SK-N-SH treated with all-trans-retinoic acid at 6 μM for 48 hours (cell line): ENCODE results near the gene PTPRD.

Experiments
- ATAC-seq: fragments of 200-7000 bp; cut with Tn5 transposase; 3 replicates; pipeline ENCODE4 v1.9.1; 2020; ENCODE audit warnings: mild to moderate bottlenecking, moderate library complexity
- ARNTL ChIP-seq: fragments of 450-650 bp; formaldehyde crosslinking; IDR thresholded peaks from 2 replicates; pipeline ENCODE4 v1.5.0; 2020; ENCODE audit warnings: low read depth, mild to moderate bottlenecking, moderate library complexity, borderline replicate concordance
- BACH2 ChIP-seq: fragments of 250-450 bp; sonication (Bioruptor Pico); IDR thresholded peaks from 2 replicates; pipeline ENCODE4 v1.9.0; 2021; ENCODE audit warnings: mild to moderate bottlenecking, borderline replicate concordance
- CSDC2 ChIP-seq: fragments of 250-450 bp; sonication (Bioruptor Pico); IDR thresholded peaks from 2 replicates; pipeline ENCODE4 v1.5.0; 2020; ENCODE audit warnings: mild to moderate bottlenecking, moderate library complexity
- ESRRG ChIP-seq: fragments of 250-450 bp; sonication (Bioruptor Pico); IDR thresholded peaks from 2 replicates; pipeline ENCODE4 v1.6.1; 2021; ENCODE audit warnings: mild to moderate bottlenecking
- GLIS3 ChIP-seq: fragments of 250-450 bp; sonication (Bioruptor Pico); IDR thresholded peaks from 2 replicates; pipeline ENCODE4 v1.5.0; 2020; ENCODE audit warnings: mild to moderate bottlenecking, moderate library complexity
- ISL1 ChIP-seq: fragments of 250-450 bp; sonication (Bioruptor Pico); IDR thresholded peaks from 2 replicates; pipeline ENCODE4 v2.1.2; 2022; ENCODE audit warnings: mild to moderate bottlenecking, moderate library complexity
- OSR1 ChIP-seq: fragments of 250-450 bp; sonication (Bioruptor Pico); IDR thresholded peaks from 2 replicates; pipeline ENCODE4 v1.8.0; 2022; ENCODE audit warnings: moderate library complexity, mild to moderate bottlenecking, inconsistent platforms
- PPARA ChIP-seq: fragments of 250-450 bp; sonication (Bioruptor Pico); IDR thresholded peaks from 2 replicates; pipeline ENCODE4 v1.5.0; 2020; ENCODE audit warnings: mild to moderate bottlenecking, borderline replicate concordance
- RARB ChIP-seq: fragments of 250-450 bp; sonication (Bioruptor Pico); IDR thresholded peaks from 2 replicates; pipeline ENCODE4 v1.8.0; 2021; ENCODE audit warnings: mild to moderate bottlenecking, moderate library complexity
- SNAI2 ChIP-seq: fragments of 250-450 bp; sonication (Bioruptor Pico); IDR thresholded peaks from 2 replicates; pipeline ENCODE4 v1.5.0; 2020; ENCODE audit warnings: mild to moderate bottlenecking, moderate library complexity
- TCF4 ChIP-seq: fragments of 250-450 bp; sonication (Bioruptor Pico); IDR thresholded peaks from 2 replicates; pipeline ENCODE4 v1.8.0; 2021; ENCODE audit warnings: mild to moderate bottlenecking, moderate library complexity, borderline replicate concordance
- TOX ChIP-seq: fragments of 250-450 bp; sonication (Bioruptor Pico); IDR thresholded peaks from 2 replicates; pipeline ENCODE4 v1.8.0; 2021; ENCODE audit warnings: mild to moderate bottlenecking, moderate library complexity, borderline replicate concordance
- ZC3H10 ChIP-seq: fragments of 250-450 bp; sonication (Bioruptor Pico); IDR thresholded peaks from 2 replicates; pipeline ENCODE4 v1.5.1; 2021; ENCODE audit warnings: mild to moderate bottlenecking, moderate library complexity
- ZFP3 ChIP-seq: fragments of 250-450 bp; sonication (Bioruptor Pico); IDR thresholded peaks from 2 replicates; pipeline ENCODE4 v1.5.0; 2020; ENCODE audit warnings: mild to moderate bottlenecking, moderate library complexity
- ZFP30 ChIP-seq: fragments of 450-650 bp; formaldehyde crosslinking; IDR thresholded peaks from 2 replicates; pipeline ENCODE4 v1.5.0; 2022; ENCODE audit warnings: mild to moderate bottlenecking, moderate library complexity
- ZNF565 ChIP-seq: fragments of 450-650 bp; formaldehyde crosslinking; conservative IDR thresholded peaks from 2 replicates; pipeline ENCODE4 v1.5.0; 2020; ENCODE audit warnings: low read depth, mild to moderate bottlenecking, moderate library complexity
- ZNF70 ChIP-seq: fragments of 450-650 bp; formaldehyde crosslinking; IDR thresholded peaks from 2 replicates; pipeline ENCODE4 v1.5.0; 2020; ENCODE audit warnings: mild to moderate bottlenecking, moderate library complexity
- ZNF8 ChIP-seq: fragments of 450-650 bp; formaldehyde crosslinking; IDR thresholded peaks from 2 replicates; pipeline ENCODE4 v1.5.0; 2020; ENCODE audit warnings: mild to moderate bottlenecking, moderate library complexity
- TF ChIP-seq, protein P1 (sequence below): fragments of 250-450 bp; sonication (Bioruptor Pico); IDR thresholded peaks from 2 replicates; pipeline ENCODE4 v1.5.1; 2020; ENCODE audit warnings: low read depth, mild to moderate bottlenecking, moderate library complexity
- TF ChIP-seq, protein P2 (sequence below): fragments of 250-450 bp; sonication (Bioruptor Pico); IDR thresholded peaks from 2 replicates; pipeline ENCODE4 v1.8.0; 2021; ENCODE audit warnings: low read depth, mild to moderate bottlenecking, moderate library complexity, borderline replicate concordance
- TF ChIP-seq, protein P3 (sequence below): fragments of 250-450 bp; sonication (Bioruptor Pico); IDR thresholded peaks from 2 replicates; pipeline ENCODE4 v1.5.1; 2021; ENCODE audit warnings: mild to moderate bottlenecking, moderate library complexity
- TF ChIP-seq, protein P4 (sequence below): fragments of 250-450 bp; sonication (Bioruptor Pico); IDR thresholded peaks from 2 replicates; pipeline ENCODE4 v1.5.0; 2020; ENCODE audit warnings: mild to moderate bottlenecking, moderate library complexity

PTPRD gene

DNA sequence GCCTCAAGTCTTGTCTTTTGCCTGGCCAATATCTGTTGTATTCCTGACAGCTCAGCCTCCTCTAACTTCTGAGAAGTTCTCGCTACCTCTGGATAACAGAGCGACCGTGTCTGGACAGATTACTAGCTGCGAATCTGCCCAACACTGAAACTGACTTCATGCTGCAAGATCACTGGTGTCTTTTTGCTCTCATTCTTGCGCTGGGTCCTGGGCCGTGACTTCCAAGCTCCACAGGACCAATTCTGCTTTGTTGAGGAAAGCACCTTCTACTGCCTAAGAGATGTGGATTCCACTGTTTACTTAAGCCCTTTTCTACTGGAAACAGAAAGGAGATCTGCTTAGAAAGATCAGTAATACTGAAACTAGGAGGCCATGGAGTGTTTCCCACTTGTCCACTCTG, 1834.4 kb downstream of the PTPRD start:
- TF ChIP-seq, protein P1, sequence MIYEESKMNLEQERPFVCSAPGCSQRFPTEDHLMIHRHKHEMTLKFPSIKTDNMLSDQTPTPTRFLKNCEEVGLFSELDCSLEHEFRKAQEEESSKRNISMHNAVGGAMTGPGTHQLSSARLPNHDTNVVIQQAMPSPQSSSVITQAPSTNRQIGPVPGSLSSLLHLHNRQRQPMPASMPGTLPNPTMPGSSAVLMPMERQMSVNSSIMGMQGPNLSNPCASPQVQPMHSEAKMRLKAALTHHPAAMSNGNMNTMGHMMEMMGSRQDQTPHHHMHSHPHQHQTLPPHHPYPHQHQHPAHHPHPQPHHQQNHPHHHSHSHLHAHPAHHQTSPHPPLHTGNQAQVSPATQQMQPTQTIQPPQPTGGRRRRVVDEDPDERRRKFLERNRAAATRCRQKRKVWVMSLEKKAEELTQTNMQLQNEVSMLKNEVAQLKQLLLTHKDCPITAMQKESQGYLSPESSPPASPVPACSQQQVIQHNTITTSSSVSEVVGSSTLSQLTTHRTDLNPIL (CRISPR knock-in tag), result no peak
- TF ChIP-seq ISL1, result no peak
- no peak for TF ChIP-seq PPARA (CRISPR knock-in tag)
- no peak for TF ChIP-seq SNAI2 (CRISPR knock-in tag)
- no peak for TF ChIP-seq TOX (CRISPR knock-in tag)
- no peak for TF ChIP-seq ZNF8 (CRISPR knock-in tag)
- TF ChIP-seq OSR1 (CRISPR knock-in tag), result no peak
- TF ChIP-seq CSDC2, result no peak
- TF ChIP-seq BACH2 (CRISPR knock-in tag), result no peak
- TF ChIP-seq RARB (CRISPR knock-in tag), result no peak
- TF ChIP-seq ZC3H10 (CRISPR knock-in tag), result no peak
- no peak for TF ChIP-seq ZNF565
- TF ChIP-seq, protein P2, sequence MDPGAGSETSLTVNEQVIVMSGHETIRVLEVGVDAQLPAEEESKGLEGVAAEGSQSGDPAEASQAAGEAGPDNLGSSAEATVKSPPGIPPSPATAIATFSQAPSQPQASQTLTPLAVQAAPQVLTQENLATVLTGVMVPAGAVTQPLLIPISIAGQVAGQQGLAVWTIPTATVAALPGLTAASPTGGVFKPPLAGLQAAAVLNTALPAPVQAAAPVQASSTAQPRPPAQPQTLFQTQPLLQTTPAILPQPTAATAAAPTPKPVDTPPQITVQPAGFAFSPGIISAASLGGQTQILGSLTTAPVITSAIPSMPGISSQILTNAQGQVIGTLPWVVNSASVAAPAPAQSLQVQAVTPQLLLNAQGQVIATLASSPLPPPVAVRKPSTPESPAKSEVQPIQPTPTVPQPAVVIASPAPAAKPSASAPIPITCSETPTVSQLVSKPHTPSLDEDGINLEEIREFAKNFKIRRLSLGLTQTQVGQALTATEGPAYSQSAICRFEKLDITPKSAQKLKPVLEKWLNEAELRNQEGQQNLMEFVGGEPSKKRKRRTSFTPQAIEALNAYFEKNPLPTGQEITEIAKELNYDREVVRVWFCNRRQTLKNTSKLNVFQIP (CRISPR knock-in tag), result no peak
- no peak for TF ChIP-seq ZFP30
- TF ChIP-seq, protein P3, sequence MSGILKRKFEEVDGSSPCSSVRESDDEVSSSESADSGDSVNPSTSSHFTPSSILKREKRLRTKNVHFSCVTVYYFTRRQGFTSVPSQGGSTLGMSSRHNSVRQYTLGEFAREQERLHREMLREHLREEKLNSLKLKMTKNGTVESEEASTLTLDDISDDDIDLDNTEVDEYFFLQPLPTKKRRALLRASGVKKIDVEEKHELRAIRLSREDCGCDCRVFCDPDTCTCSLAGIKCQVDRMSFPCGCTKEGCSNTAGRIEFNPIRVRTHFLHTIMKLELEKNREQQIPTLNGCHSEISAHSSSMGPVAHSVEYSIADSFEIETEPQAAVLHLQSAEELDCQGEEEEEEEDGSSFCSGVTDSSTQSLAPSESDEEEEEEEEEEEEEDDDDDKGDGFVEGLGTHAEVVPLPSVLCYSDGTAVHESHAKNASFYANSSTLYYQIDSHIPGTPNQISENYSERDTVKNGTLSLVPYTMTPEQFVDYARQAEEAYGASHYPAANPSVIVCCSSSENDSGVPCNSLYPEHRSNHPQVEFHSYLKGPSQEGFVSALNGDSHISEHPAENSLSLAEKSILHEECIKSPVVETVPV (CRISPR knock-in tag), result no peak
- TF ChIP-seq, protein P4, sequence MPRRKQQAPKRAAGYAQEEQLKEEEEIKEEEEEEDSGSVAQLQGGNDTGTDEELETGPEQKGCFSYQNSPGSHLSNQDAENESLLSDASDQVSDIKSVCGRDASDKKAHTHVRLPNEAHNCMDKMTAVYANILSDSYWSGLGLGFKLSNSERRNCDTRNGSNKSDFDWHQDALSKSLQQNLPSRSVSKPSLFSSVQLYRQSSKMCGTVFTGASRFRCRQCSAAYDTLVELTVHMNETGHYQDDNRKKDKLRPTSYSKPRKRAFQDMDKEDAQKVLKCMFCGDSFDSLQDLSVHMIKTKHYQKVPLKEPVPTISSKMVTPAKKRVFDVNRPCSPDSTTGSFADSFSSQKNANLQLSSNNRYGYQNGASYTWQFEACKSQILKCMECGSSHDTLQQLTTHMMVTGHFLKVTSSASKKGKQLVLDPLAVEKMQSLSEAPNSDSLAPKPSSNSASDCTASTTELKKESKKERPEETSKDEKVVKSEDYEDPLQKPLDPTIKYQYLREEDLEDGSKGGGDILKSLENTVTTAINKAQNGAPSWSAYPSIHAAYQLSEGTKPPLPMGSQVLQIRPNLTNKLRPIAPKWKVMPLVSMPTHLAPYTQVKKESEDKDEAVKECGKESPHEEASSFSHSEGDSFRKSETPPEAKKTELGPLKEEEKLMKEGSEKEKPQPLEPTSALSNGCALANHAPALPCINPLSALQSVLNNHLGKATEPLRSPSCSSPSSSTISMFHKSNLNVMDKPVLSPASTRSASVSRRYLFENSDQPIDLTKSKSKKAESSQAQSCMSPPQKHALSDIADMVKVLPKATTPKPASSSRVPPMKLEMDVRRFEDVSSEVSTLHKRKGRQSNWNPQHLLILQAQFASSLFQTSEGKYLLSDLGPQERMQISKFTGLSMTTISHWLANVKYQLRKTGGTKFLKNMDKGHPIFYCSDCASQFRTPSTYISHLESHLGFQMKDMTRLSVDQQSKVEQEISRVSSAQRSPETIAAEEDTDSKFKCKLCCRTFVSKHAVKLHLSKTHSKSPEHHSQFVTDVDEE, result no peak
- TF ChIP-seq ZFP3, result no peak
- no peak for TF ChIP-seq TCF4 (CRISPR knock-in tag)
- TF ChIP-seq GLIS3 (CRISPR knock-in tag), result no peak
- ATAC-seq, result no peak

DNA sequence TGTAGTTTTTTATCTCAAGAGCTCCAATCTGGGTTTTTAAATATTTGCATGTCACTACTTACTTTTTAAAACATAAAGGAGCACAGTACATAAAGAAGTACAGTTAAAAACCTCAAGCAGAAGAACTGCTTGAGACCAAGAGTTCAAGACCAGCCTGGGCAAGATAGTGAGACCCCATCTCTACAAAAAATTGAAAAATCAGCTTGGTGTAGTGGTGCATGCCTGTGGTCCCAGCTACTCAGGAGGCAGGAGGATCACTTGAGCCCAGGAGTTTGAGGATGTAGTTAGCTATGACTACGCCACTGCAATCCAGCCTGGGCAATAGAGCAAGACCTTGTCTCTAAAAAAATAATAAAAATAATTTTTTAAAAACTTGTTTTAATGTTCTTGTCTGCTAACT, 1840.5 kb downstream of the PTPRD start:
- TF ChIP-seq ESRRG (CRISPR knock-in tag) (no peak), ZFP30 (no peak), SNAI2 (CRISPR knock-in tag) (no peak), ZC3H10 (CRISPR knock-in tag) (no peak), OSR1 (CRISPR knock-in tag) (no peak), ZNF565 (no peak), BACH2 (CRISPR knock-in tag) (no peak), TOX (CRISPR knock-in tag) (no peak), RARB (CRISPR knock-in tag) (no peak), ARNTL (CRISPR knock-in tag) (no peak), TCF4 (CRISPR knock-in tag) (no peak), GLIS3 (CRISPR knock-in tag) (no peak), ZNF70 (CRISPR knock-in tag) (no peak), ISL1 (no peak)
- TF ChIP-seq, protein P1 (CRISPR knock-in tag), result no peak
- TF ChIP-seq, protein P2 (CRISPR knock-in tag), result no peak
- TF ChIP-seq, protein P4, result no peak
- TF ChIP-seq, protein P3 (CRISPR knock-in tag), result no peak
- no peak for ATAC-seq
